ENCODE results near the gene MTOR.

DNA sequence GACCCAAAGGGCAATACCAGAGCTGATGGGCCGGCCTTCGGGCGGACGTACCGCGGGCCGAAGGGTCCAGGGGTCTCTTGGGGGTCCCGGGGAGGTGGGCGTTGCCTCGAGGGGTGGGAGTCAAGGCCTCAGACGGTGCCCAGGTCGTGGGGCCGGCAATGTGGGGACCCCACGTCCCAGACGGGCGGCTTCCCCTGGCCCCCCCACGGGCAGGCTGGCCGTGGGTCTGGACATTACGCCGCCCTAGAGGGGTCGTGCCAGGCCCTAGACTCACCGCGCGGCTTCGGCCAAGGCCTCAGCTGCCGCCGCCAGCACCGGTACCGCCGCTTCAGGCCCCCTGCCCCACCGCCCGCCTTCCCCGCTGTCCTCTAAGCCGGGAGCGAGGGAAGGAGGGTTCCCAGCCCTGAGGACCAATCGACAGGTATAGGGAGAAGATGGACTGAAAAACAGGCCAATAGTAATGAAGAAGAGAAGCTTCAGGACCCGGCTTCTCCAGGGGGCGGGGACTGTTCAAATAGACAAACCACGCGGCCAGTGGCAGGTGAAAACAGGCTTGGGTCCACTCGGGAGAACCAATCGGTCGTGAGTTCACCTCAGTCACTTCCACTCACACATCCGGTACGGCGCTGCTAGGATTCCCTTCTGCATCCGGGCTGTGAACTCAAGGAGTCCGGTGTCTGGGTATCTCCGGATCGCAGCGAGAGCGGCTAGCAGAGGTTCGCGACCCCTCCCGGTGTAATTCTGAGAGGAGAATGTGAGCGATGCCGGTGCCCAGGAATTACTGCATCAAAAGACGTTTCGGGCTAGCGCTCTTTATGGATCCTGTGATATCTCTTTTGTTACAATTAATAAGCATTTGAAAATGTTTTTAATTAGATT is at the start of gene MTOR:
- TF ChIP-seq, protein P1, sequence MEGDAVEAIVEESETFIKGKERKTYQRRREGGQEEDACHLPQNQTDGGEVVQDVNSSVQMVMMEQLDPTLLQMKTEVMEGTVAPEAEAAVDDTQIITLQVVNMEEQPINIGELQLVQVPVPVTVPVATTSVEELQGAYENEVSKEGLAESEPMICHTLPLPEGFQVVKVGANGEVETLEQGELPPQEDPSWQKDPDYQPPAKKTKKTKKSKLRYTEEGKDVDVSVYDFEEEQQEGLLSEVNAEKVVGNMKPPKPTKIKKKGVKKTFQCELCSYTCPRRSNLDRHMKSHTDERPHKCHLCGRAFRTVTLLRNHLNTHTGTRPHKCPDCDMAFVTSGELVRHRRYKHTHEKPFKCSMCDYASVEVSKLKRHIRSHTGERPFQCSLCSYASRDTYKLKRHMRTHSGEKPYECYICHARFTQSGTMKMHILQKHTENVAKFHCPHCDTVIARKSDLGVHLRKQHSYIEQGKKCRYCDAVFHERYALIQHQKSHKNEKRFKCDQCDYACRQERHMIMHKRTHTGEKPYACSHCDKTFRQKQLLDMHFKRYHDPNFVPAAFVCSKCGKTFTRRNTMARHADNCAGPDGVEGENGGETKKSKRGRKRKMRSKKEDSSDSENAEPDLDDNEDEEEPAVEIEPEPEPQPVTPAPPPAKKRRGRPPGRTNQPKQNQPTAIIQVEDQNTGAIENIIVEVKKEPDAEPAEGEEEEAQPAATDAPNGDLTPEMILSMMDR (IDR thresholded peaks at IDR 0.05) = peak; percentile 20
- no peak for TF ChIP-seq EZH2 (IDR thresholded peaks at IDR 0.05; ENCODE audit: borderline replicate concordance, insufficient read depth, low read depth, low read length, poor library complexity, severe bottlenecking)
